Activated CD4-positive, alpha-beta memory T cell treated with anti-CD3 and anti-CD28 coated beads for 36 hours (primary cell): ENCODE results near the gene CCNL2. TPM values are rescaled to one million over a fixed set of nuclear protein-coding genes. Genes with fewer than 3 reads are reported as not detected.
A peak's percentile ranks its signal among the peaks of the same experiment; 100 is the strongest.

Source experiments
- CTCF ChIA-PET: fragments of 350-600 bp; sonication (Branson Sonifier 250); formaldehyde crosslinking; loops from one replicate; lab custom pipeline; 2021; ENCODE audit warnings: antibody characterized with exemption, inconsistent platforms; lab: Charles Lee
- POLR2A ChIA-PET: fragments of 350-600 bp; sonication (Branson Sonifier 250); formaldehyde crosslinking; loops from one replicate; lab custom pipeline; 2021; ENCODE audit warnings: antibody characterized with exemption; lab: Charles Lee
- DNase-seq: peaks from one replicate; pipeline ENCODE4 v3.0.0-alpha.2; 2020
- H3K27ac Mint-ChIP-seq: one replicate; pipeline ENCODE4 v1.8.0; 2021; ENCODE audit warnings: mixed read lengths
- H3K27me3 Mint-ChIP-seq: one replicate; pipeline ENCODE4 v1.8.0; 2021; ENCODE audit warnings: mixed read lengths
- H3K36me3 Mint-ChIP-seq: one replicate; pipeline ENCODE4 v1.8.0; 2021; ENCODE audit warnings: mixed read lengths
- H3K4me1 Mint-ChIP-seq: one replicate; pipeline ENCODE4 v1.8.0; 2021; ENCODE audit warnings: low read depth, mixed read lengths
- H3K4me3 Mint-ChIP-seq: one replicate; pipeline ENCODE4 v1.8.0; 2021; ENCODE audit warnings: mild to moderate bottlenecking, mixed read lengths
- H3K9me3 Mint-ChIP-seq: one replicate; pipeline ENCODE4 v1.8.0; 2021; ENCODE audit warnings: mixed read lengths
- intact Hi-C: fragments of 100-400 bp; cut with micrococcal nuclease; formaldehyde crosslinking; loops from one replicate; pipeline ENCODE4 v1.15.1; 2023
- total RNA-seq, 2 experiments: library from RNA; stranded (reverse); gene quantifications; one replicate each; pipeline ENCODE4 v1.2.3, GENCODE V29; 2021

CCNL2 gene
- total RNA-seq, 2 experiments from 2014 or later = 96.0 to 108 TPM

- CTCF ChIA-PET = interaction anchor here (1.2 kb wide), 1 partner anchor 11 kb away, joined by 4 read pairs; no protein-coding TSS in a partner anchor
- no peak for DNase-seq
- Mint-ChIP-seq H3K4me3 (peak overlapping the region; percentile 89), H3K27ac (peak overlapping the region; percentile 78), H3K36me3 (peaks cover 72% of the 10 kb centered on the region), H3K27me3 (no peaks in the 10 kb centered on the region), H3K9me3 (no peaks in the 10 kb centered on the region), H3K4me1 (peaks cover 66% of the 10 kb centered on the region)
- POLR2A ChIA-PET = no interaction called here
- intact Hi-C loops = loop anchor here (10.0 kb wide), 1 partner anchor 103 kb away; no protein-coding TSS in a partner anchor
These were observed 2.4 kb upstream of the CCNL2 start for GRCh38 chr1:1401457-1402010.

GRCh38 chr1:1400576-1401456 is 1.7 kb upstream of the CCNL2 start:
- Mint-ChIP-seq H3K27ac (peak overlapping the region; percentile 83), H3K36me3 (peaks cover 65% of the 10 kb centered on the region), H3K4me1 (peaks cover 59% of the 10 kb centered on the region), H3K27me3 (no peaks in the 10 kb centered on the region), H3K4me3 (peak overlapping the region; percentile 89), H3K9me3 (no peaks in the 10 kb centered on the region)
- CTCF ChIA-PET = interaction anchor here (0.8 to 4.2 kb wide), 5 partner anchors 26 to 104 kb away, joined by 3 to 21 read pairs (median 20); partner anchors contain the start of gene AURKAIP1
- intact Hi-C loops = loop anchor here (10.0 kb wide), 1 partner anchor 104 kb away; no protein-coding TSS in a partner anchor
- POLR2A ChIA-PET = interaction anchor here (0.6 to 2.6 kb wide), 2 partner anchors 13 to 26 kb away, joined by 3 to 16 read pairs; partner anchors contain the start of gene AURKAIP1
- no peak for DNase-seq

- Mint-ChIP-seq H3K4me1 (peaks cover 56% of the 10 kb centered on the region), H3K27ac (peak overlapping the region; percentile 83), H3K4me3 (peak overlapping the region; percentile 89), H3K27me3 (no peaks in the 10 kb centered on the region), H3K9me3 (no peaks in the 10 kb centered on the region), H3K36me3 (peaks cover 65% of the 10 kb centered on the region)
- intact Hi-C loops = loop anchor here (1.0 to 10.0 kb wide), 3 partner anchors 7 to 105 kb away; partner anchors contain the start of genes AURKAIP1 and MRPL20
- POLR2A ChIA-PET = interaction anchor here (0.6 to 2.6 kb wide), 3 partner anchors 8 to 25 kb away, joined by 3 to 17 read pairs (median 16); partner anchors contain the start of genes AURKAIP1 and MRPL20
- CTCF ChIA-PET = interaction anchor here (0.8 to 4.2 kb wide), 8 partner anchors 8 to 278 kb away, joined by 3 to 21 read pairs (median 9); partner anchors contain the start of gene AURKAIP1
- DNase-seq = peak; percentile 39
These were observed 889 bp upstream of the CCNL2 start for GRCh38 chr1:1399872-1400575.

GRCh38 chr1:1398677-1399186 is 403 bp downstream of the CCNL2 start:
- DNase-seq = peak; percentile 17
- H3K9me3 Mint-ChIP-seq = no peaks in the 10 kb centered on the region
- H3K36me3 Mint-ChIP-seq = peaks cover 67% of the 10 kb centered on the region
- peaks cover 54% of the 10 kb centered on the region for H3K4me1 Mint-ChIP-seq
- POLR2A ChIA-PET = interaction anchor here (0.8 to 2.6 kb wide), 6 partner anchors 9 to 113 kb away, joined by 3 to 17 read pairs (median 4); partner anchors contain the start of genes ATAD3A, AURKAIP1 and MRPL20
- peak overlapping the region; percentile 90 for H3K27ac Mint-ChIP-seq
- CTCF ChIA-PET = interaction anchor here (0.6 to 4.2 kb wide), 11 partner anchors 9 to 298 kb away, joined by 3 to 21 read pairs (median 5); partner anchors contain the start of gene AURKAIP1
- no peaks in the 10 kb centered on the region for H3K27me3 Mint-ChIP-seq
- intact Hi-C loops = loop anchor here (1.0 kb wide), 2 partner anchors 9 to 23 kb away; partner anchors contain the start of genes AURKAIP1 and MRPL20
- peak overlapping the region; percentile 89 for H3K4me3 Mint-ChIP-seq

- Mint-ChIP-seq H3K27me3 (no peaks in the 10 kb centered on the region), H3K36me3 (peaks cover 67% of the 10 kb centered on the region), H3K9me3 (no peaks in the 10 kb centered on the region), H3K4me1 (peaks cover 49% of the 10 kb centered on the region), H3K27ac (peak overlapping the region; percentile 90), H3K4me3 (peak overlapping the region; percentile 89)
- peak; percentile 45 for DNase-seq
- intact Hi-C loops = no loop called here
- CTCF ChIA-PET = interaction anchor here (1.9 to 4.2 kb wide), 4 partner anchors 23 to 275 kb away, joined by 4 to 21 read pairs (median 20); partner anchors contain the start of gene AURKAIP1
- POLR2A ChIA-PET = interaction anchor here (0.9 to 1.3 kb wide), 3 partner anchors 8 to 113 kb away, joined by 3 to 6 read pairs (median 4); partner anchors contain the start of gene ATAD3A
These were observed 1.2 kb downstream of the CCNL2 start for GRCh38 chr1:1397839-1398523.

- peak overlapping the region; percentile 5 for H3K27ac Mint-ChIP-seq
- H3K36me3 Mint-ChIP-seq = peaks cover 66% of the 10 kb centered on the region
- ChIA-PET POLR2A (no interaction called here), CTCF (no interaction called here)
- no peak for DNase-seq
- H3K4me3 Mint-ChIP-seq = no peak overlapping the region
- no peaks in the 10 kb centered on the region for H3K27me3 Mint-ChIP-seq
- H3K9me3 Mint-ChIP-seq = no peaks in the 10 kb centered on the region
- intact Hi-C loops = no loop called here
- H3K4me1 Mint-ChIP-seq = peaks cover 25% of the 10 kb centered on the region
These were observed 4.0 kb downstream of the CCNL2 start for GRCh38 chr1:1395166-1395565.

GRCh38 chr1:1394116-1394515 is 5.0 kb downstream of the CCNL2 start:
- Mint-ChIP-seq H3K27ac (no peak overlapping the region), H3K4me3 (no peak overlapping the region), H3K36me3 (peaks cover 70% of the 10 kb centered on the region), H3K4me1 (peaks cover 23% of the 10 kb centered on the region), H3K27me3 (no peaks in the 10 kb centered on the region), H3K9me3 (no peaks in the 10 kb centered on the region)
- intact Hi-C loops = no loop called here
- no peak for DNase-seq
- ChIA-PET POLR2A (no interaction called here), CTCF (no interaction called here)

GRCh38 chr1:1393428-1393827 is 5.7 kb downstream of the CCNL2 start:
- no peak overlapping the region for H3K27ac Mint-ChIP-seq

GRCh38 chr1:1393014-1393413 is 6.1 kb downstream of the CCNL2 start:
- H3K4me3 Mint-ChIP-seq = no peak overlapping the region
- no peak for DNase-seq
- H3K4me1 Mint-ChIP-seq = peaks cover 19% of the 10 kb centered on the region
- CTCF ChIA-PET = interaction anchor here (0.9 to 1.2 kb wide), 2 partner anchors 47 to 86 kb away, joined by 3 read pairs; no protein-coding TSS in a partner anchor
- H3K27ac Mint-ChIP-seq = no peak overlapping the region
- no peaks in the 10 kb centered on the region for H3K9me3 Mint-ChIP-seq
- H3K36me3 Mint-ChIP-seq = peaks cover 69% of the 10 kb centered on the region
- POLR2A ChIA-PET = no interaction called here
- intact Hi-C loops = no loop called here
- H3K27me3 Mint-ChIP-seq = no peaks in the 10 kb centered on the region

More at GRCh38 chr1:1393428-1393827, 5.7 kb downstream of the CCNL2 start:
- Mint-ChIP-seq H3K4me1 (peaks cover 23% of the 10 kb centered on the region), H3K36me3 (peaks cover 69% of the 10 kb centered on the region), H3K9me3 (no peaks in the 10 kb centered on the region), H3K4me3 (no peak overlapping the region), H3K27me3 (no peaks in the 10 kb centered on the region)
- no peak for DNase-seq
- intact Hi-C loops = no loop called here
- ChIA-PET CTCF (interaction anchor here (0.9 kb wide), 1 partner anchor 87 kb away, joined by 3 read pairs; no protein-coding TSS in a partner anchor), POLR2A (no interaction called here)

- POLR2A ChIA-PET = no interaction called here
- Mint-ChIP-seq H3K36me3 (peaks cover 76% of the 10 kb centered on the region), H3K27me3 (no peaks in the 10 kb centered on the region), H3K27ac (no peak overlapping the region), H3K4me3 (no peak overlapping the region), H3K9me3 (no peaks in the 10 kb centered on the region), H3K4me1 (peaks cover 9% of the 10 kb centered on the region)
- CTCF ChIA-PET = interaction anchor here (1.2 to 1.3 kb wide), 2 partner anchors 11 to 50 kb away, joined by 3 to 4 read pairs; no protein-coding TSS in a partner anchor
- intact Hi-C loops = no loop called here
- DNase-seq = no peak
These were observed 7.9 kb downstream of the CCNL2 start for GRCh38 chr1:1391225-1391624.
